K562 (cell line): Measurements from ENCODE around the gene TOP3A. TPM values are rescaled to one million over a fixed set of nuclear protein-coding genes. Genes with fewer than 3 reads are reported as not detected.
A peak's percentile ranks its signal among the peaks of the same experiment; 100 is the strongest.

Source experiments
- ATAC-seq: fragments of 200-7000 bp; cut with Tn5 transposase; 3 replicates; pipeline ENCODE4 v1.9.1; 2020; ENCODE audit warnings: moderate library complexity
- BruUV-seq: library from RNA; stranded (reverse); fragments of 400-500 nt; replicated peaks from 2 replicates; lab custom pipeline; 2021; lab: Mats Ljungman, UMichigan
- CTCF ChIA-PET: fragments of 300-600 bp; formaldehyde crosslinking; extraction: SDS; loops from one replicate; lab custom pipeline; 2021; ENCODE audit warnings: low intra/inter-chr PET ratio; lab: Yijun Ruan, JAX
- POLR2A ChIA-PET: fragments of 300-600, 350-650 bp; sonication (Branson Sonifier 250); formaldehyde crosslinking; extraction: SDS; loops from one replicate; lab custom pipeline; 2021; ENCODE audit warnings: antibody characterized with exemption, inconsistent platforms; lab: Yijun Ruan, JAX
- DNase-seq, 4 experiments: peaks; one replicate each; pipeline versions ENCODE4 v3.0.0 to v3.0.0-alpha.2; 2011 to 2018; ENCODE audit warnings: low spot score in 3 of 4, mixed read lengths in 3 of 4; ENCODE audit errors: extremely low read depth in 1 of 4
- FAIRE-seq: peaks from 2 replicates; lab custom pipeline; 2011; peaks lifted over from hg19 to GRCh38; lab: Jason Lieb, UNC
- H2AFZ ChIP-seq: 2 replicates; pipeline ENCODE4 v1.6.0; 2011; ENCODE audit warnings: low read depth, low read length, control low read depth, inconsistent platforms
- H3K27ac ChIP-seq: fragments of 200-600 bp; 3 replicates; pipeline ENCODE4 v1.8.0; 2011; ENCODE audit warnings: low read depth, mild to moderate bottlenecking, control low read depth, inconsistent platforms, low read length, moderate library complexity, mixed read lengths; ENCODE audit errors: extremely low read depth
- H3K27me3 ChIP-seq, 2 experiments: fragments of 300-600 bp in 1 of 2; 2 replicates in 1 of 2; 3 replicates in 1 of 2; pipeline versions ENCODE4 v1.6.0 to v1.8.0; 2011; ENCODE audit warnings: inconsistent platforms in 2 of 2, low read length in 2 of 2, mild to moderate bottlenecking in 1 of 2, mixed read lengths in 1 of 2, moderate library complexity in 1 of 2; ENCODE audit not compliant: control insufficient read depth in 2 of 2, insufficient read depth in 2 of 2
- H3K36me3 ChIP-seq: fragments of 300-600 bp; 3 replicates; pipeline ENCODE4 v1.8.0; 2011; ENCODE audit warnings: mild to moderate bottlenecking, low read length, inconsistent platforms; ENCODE audit not compliant: control insufficient read depth, insufficient read depth
- H3K4me1 ChIP-seq, 2 experiments: fragments of 200-600 bp in 1 of 2; replicated peaks in 1 of 2; 2 replicates in 1 of 2; 3 replicates in 1 of 2; pipeline versions ENCODE4 v1.5.1 to v1.8.0; 2011; ENCODE audit warnings: inconsistent platforms in 2 of 2, low read length in 2 of 2, mild to moderate bottlenecking in 1 of 2, mixed read lengths in 1 of 2, moderate library complexity in 1 of 2; ENCODE audit not compliant: control insufficient read depth in 2 of 2, insufficient read depth in 2 of 2
- H3K4me2 ChIP-seq: 2 replicates; pipeline ENCODE4 v1.6.1; 2011; ENCODE audit warnings: low read length, control low read depth, inconsistent platforms, mixed read lengths; ENCODE audit not compliant: insufficient read depth
- H3K4me3 ChIP-seq: fragments of 200-600 bp; sonication (generic), shearing (Covaris generic); 2 replicates; pipeline ENCODE4 v1.5.1; 2016; ENCODE audit warnings: control low read depth, inconsistent platforms
- H3K79me2 ChIP-seq: fragments of 200-600 bp; 3 replicates; pipeline ENCODE4 v1.8.0; 2011; ENCODE audit warnings: low read length, inconsistent platforms; ENCODE audit not compliant: control insufficient read depth, insufficient read depth
- H3K9ac ChIP-seq, 2 experiments: 2 replicates each; pipeline versions ENCODE4 v1.6.0 to v1.6.1; 2011; ENCODE audit warnings: low read depth in 2 of 2, low read length in 2 of 2, control low read depth in 1 of 2, inconsistent platforms in 1 of 2, mild to moderate bottlenecking in 1 of 2, mixed read lengths in 1 of 2; ENCODE audit not compliant: insufficient read depth in 1 of 2
- H3K9me1 ChIP-seq: one replicate; pipeline ENCODE4 v1.6.0; 2011; ENCODE audit warnings: inconsistent platforms, mild to moderate bottlenecking, low read length, moderate library complexity; ENCODE audit not compliant: control insufficient read depth, insufficient read depth
- H3K9me3 ChIP-seq: replicated peaks from 2 replicates; pipeline ENCODE4 v1.5.1; 2011; ENCODE audit warnings: low read depth, low read length, inconsistent platforms; ENCODE audit not compliant: control insufficient read depth, insufficient read depth
- H4K20me1 ChIP-seq: replicated peaks from 2 replicates; pipeline ENCODE4 v1.6.1; 2011; ENCODE audit warnings: low read length, inconsistent platforms, mixed read lengths; ENCODE audit not compliant: control insufficient read depth, insufficient read depth
- CTCF ChIP-seq, 3 experiments: IDR thresholded peaks in 2 of 3; conservative IDR thresholded peaks in 1 of 3; 2 replicates each; pipeline ENCODE4 v1.5.1; 2011 to 2012; ENCODE audit warnings: low read length in 3 of 3, mild to moderate bottlenecking in 3 of 3, control low read depth in 2 of 3, improper control_type of control experiment in 1 of 3, inconsistent platforms in 1 of 3, low read depth in 1 of 3, mixed read lengths in 1 of 3, moderate library complexity in 1 of 3; ENCODE audit not compliant: insufficient read depth in 2 of 3
- FOXA1 ChIP-seq: fragments of 450-650 bp; IDR thresholded peaks from 2 replicates; pipeline ENCODE4 v1.6.1; 2016; ENCODE audit warnings: mild to moderate bottlenecking, borderline replicate concordance
- HDAC2 ChIP-seq: fragments of 450-650 bp; IDR thresholded peaks from 2 replicates; pipeline ENCODE4 v1.6.1; 2016; ENCODE audit warnings: mild to moderate bottlenecking
- HMG20A ChIP-seq: fragments of 450-650 bp; formaldehyde crosslinking; conservative IDR thresholded peaks from 2 replicates; pipeline ENCODE4 v1.4.0; 2020; ENCODE audit warnings: mild to moderate bottlenecking, mixed read lengths
- HOXB6 ChIP-seq: fragments of 250-450 bp; sonication (Bioruptor Pico); IDR thresholded peaks from 2 replicates; pipeline ENCODE4 v1.5.1; 2022; ENCODE audit warnings: mild to moderate bottlenecking, borderline replicate concordance
- NRF1 ChIP-seq, 2 experiments: fragments of 450-650 bp; IDR thresholded peaks in 1 of 2; conservative IDR thresholded peaks in 1 of 2; 2 replicates each; pipeline ENCODE4 v1.6.1; 2014; ENCODE audit warnings: mild to moderate bottlenecking in 2 of 2
- TBL1XR1 ChIP-seq, 2 experiments: IDR thresholded peaks; 2 replicates each; pipeline ENCODE4 v1.6.1; 2012; ENCODE audit warnings: improper control_type of control experiment in 2 of 2, low read length in 2 of 2, mild to moderate bottlenecking in 1 of 2
- TFAP4 ChIP-seq: sonication (generic); formaldehyde crosslinking; IDR thresholded peaks from 2 replicates; pipeline ENCODE4 v1.8.0; 2022; ENCODE audit warnings: missing genetic modification reagents, mild to moderate bottlenecking, moderate library complexity, borderline replicate concordance
- ZNF165 ChIP-seq: fragments of 250-450 bp; sonication (Bioruptor Pico); IDR thresholded peaks from 2 replicates; pipeline ENCODE4 v1.4.0; 2020; ENCODE audit warnings: borderline replicate concordance
- ZNF511 ChIP-seq: sonication (generic); formaldehyde crosslinking; IDR thresholded peaks from 2 replicates; pipeline ENCODE4 v1.8.0; 2022; ENCODE audit warnings: mild to moderate bottlenecking, missing genetic modification reagents
- ZNF766 ChIP-seq: fragments of 200-800 bp; sonication (Bioruptor generic); conservative IDR thresholded peaks from 2 replicates; pipeline ENCODE4 v1.6.1; 2016; ENCODE audit warnings: missing genetic modification characterization, missing compliant biosample characterization
- WGBS: fragments of 100-300 bp; shearing (Covaris generic); methylation state at CpG from one replicate; pipeline ENCODE4 v1.1.6; 2016; ENCODE audit warnings: low coverage, mixed read lengths; ENCODE audit not compliant: insufficient coverage; ENCODE audit errors: missing lambda C conversion rate; 5-methylcytosine and 5-hydroxymethylcytosine counted together
- in situ Hi-C: fragments of 300-500 bp; cut with MboI; formaldehyde crosslinking; loops from 4 replicates; pipeline ENCODE4 v1.15.0; 2018; ENCODE audit warnings: inconsistent platforms, mixed read lengths
- intact Hi-C: fragments of 100-400 bp; cut with micrococcal nuclease; formaldehyde crosslinking; loops from 2 replicates; pipeline ENCODE4 v1.14.2; 2022
- polyA plus RNA-seq, 8 experiments: library from polyadenylated mRNA; depleted of rRNA in 4 of 8; stranded (reverse) in 5 of 8; unstranded in 3 of 8; fragments of >200 nt; fragmentation: Nextera tagmentation in 2 of 8; fragmentation: Illumina TruSeq in 1 of 8; extraction: Ambion mirVana in 2 of 8; extraction: Trizol in 1 of 8; gene quantifications; 2 replicates each; pipeline versions ENCODE4 v1.2.1 to v1.2.3, GENCODE V29; 2011 to 2014; ENCODE audit warnings: inconsistent platforms in 1 of 8, missing spikeins in 1 of 8
- total RNA-seq, 7 experiments: library from RNA; depleted of rRNA in 6 of 7; stranded (reverse); fragments of >200 nt in 6 of 7; fragmentation: Illumina TruSeq in 2 of 7; extraction: Trizol in 2 of 7; gene quantifications; 2 replicates each; pipeline versions ENCODE4 v1.2.1 to v1.2.3, GENCODE V29; 2011 to 2021; ENCODE audit warnings: low replicate concordance in 1 of 7

TOP3A gene
- total and polyA plus RNA-seq, 9 of the 15 experiments (the other 6 are each of a cell fraction or from before 2014, with no cell fraction given), result 5.2 to 49.7 (median 24.7) TPM

GRCh38 chr17:18248300-18248731, 66.5 kb downstream of the TOP3A start:
- no peak overlapping the region for H3K4me3 ChIP-seq
- H3K9ac ChIP-seq, result no peak overlapping the region
- intact Hi-C loops, result loop anchor here (5.0 kb wide), 1 partner anchor 69 kb away; the partner anchor contains the start of gene SMCR8
- DNase-seq (peak; percentile 57 to 79 (median 68)), ATAC-seq (peak; percentile 89), FAIRE-seq (peak; percentile 92)
- H2AFZ ChIP-seq, result no peak overlapping the region
- H3K36me3 ChIP-seq, result peaks cover 65% of the 10 kb centered on the region; the same call in 2 of the 3 replicates
- in situ Hi-C loops, result no loop called here
- peaks cover 3 to 28% of the 10 kb centered on the region in 2 experiments; a peak in 4 of 5 replicates for H3K4me1 ChIP-seq
- CTCF ChIA-PET, result no interaction called here
- H3K4me2 ChIP-seq, result no peak overlapping the region
- H3K79me2 ChIP-seq, result no peaks in the 10 kb centered on the region
- no TSS peak for BruUV-seq
- peaks cover 3% of the 10 kb centered on the region; the same call in 1 of the 2 replicates for H4K20me1 ChIP-seq
- H3K9me3 ChIP-seq, result no peaks in the 10 kb centered on the region
- H3K27me3 ChIP-seq, result no peaks in the 10 kb centered on the region
- WGBS, result 10% methylated on average over 8 of the region's 9 CpGs
- H3K9me1 ChIP-seq, result peaks cover 2% of the 10 kb centered on the region
- POLR2A ChIA-PET, result interaction anchor here (0.6 to 0.7 kb wide), 4 partner anchors 10 to 135 kb away, joined by 3 to 6 read pairs (median 4); no protein-coding TSS in a partner anchor
- no peak overlapping the region for H3K27ac ChIP-seq
- no peak for TF ChIP-seq HOXB6
- no peak for TF ChIP-seq NRF1 (conservative IDR thresholded peaks at IDR 0.05 in 1 of 2, IDR thresholded peaks at IDR 0.05 in 1 of 2)
- TF ChIP-seq TFAP4 (CRISPR knock-in tag), result no peak
- no peak for TF ChIP-seq ZNF165 (CRISPR knock-in tag)
- no peak for TF ChIP-seq ZNF766 (CRISPR knock-in tag)
- TF ChIP-seq FOXA1, result no peak
- no peak for TF ChIP-seq HDAC2
- TF ChIP-seq HMG20A (CRISPR knock-in tag), result no peak
- no peak for TF ChIP-seq ZNF511 (CRISPR knock-in tag)
- TF ChIP-seq CTCF (IDR thresholded peaks at IDR 0.05 in 2 of 3, conservative IDR thresholded peaks at IDR 0.05 in 1 of 3; ENCODE audit: insufficient read depth in 2 of 3, low read depth in 1 of 3, low read length in 3 of 3), result peak; percentile 69 to 83 (median 70)
- no peak for TF ChIP-seq TBL1XR1 (IDR thresholded peaks at IDR 0.05; ENCODE audit: low read length in 2 of 2)
